Activated CD4-positive, alpha-beta memory T cell treated with anti-CD3 and anti-CD28 coated beads for 36 hours (primary cell): ENCODE data around the gene FAM186B. TPM values are rescaled to one million over a fixed set of nuclear protein-coding genes. Genes with fewer than 3 reads are reported as not detected.
"Not testable (repeated sequence)": the region's sequence is repeated elsewhere in the genome, so short reads cannot be mapped to it uniquely, and the experiment has no call there.

Source experiments
- CTCF ChIA-PET: fragments of 350-600 bp; sonication (Branson Sonifier 250); formaldehyde crosslinking; loops from one replicate; lab custom pipeline; 2021; ENCODE audit warnings: antibody characterized with exemption, inconsistent platforms; lab: Charles Lee
- POLR2A ChIA-PET: fragments of 350-600 bp; sonication (Branson Sonifier 250); formaldehyde crosslinking; loops from one replicate; lab custom pipeline; 2021; ENCODE audit warnings: antibody characterized with exemption; lab: Charles Lee
- DNase-seq: peaks from one replicate; pipeline ENCODE4 v3.0.0-alpha.2; 2020
- H3K27ac Mint-ChIP-seq: one replicate; pipeline ENCODE4 v1.8.0; 2021; ENCODE audit warnings: mixed read lengths
- H3K27me3 Mint-ChIP-seq: one replicate; pipeline ENCODE4 v1.8.0; 2021; ENCODE audit warnings: mixed read lengths
- H3K36me3 Mint-ChIP-seq: one replicate; pipeline ENCODE4 v1.8.0; 2021; ENCODE audit warnings: mixed read lengths
- H3K4me1 Mint-ChIP-seq: one replicate; pipeline ENCODE4 v1.8.0; 2021; ENCODE audit warnings: low read depth, mixed read lengths
- H3K4me3 Mint-ChIP-seq: one replicate; pipeline ENCODE4 v1.8.0; 2021; ENCODE audit warnings: mild to moderate bottlenecking, mixed read lengths
- H3K9me3 Mint-ChIP-seq: one replicate; pipeline ENCODE4 v1.8.0; 2021; ENCODE audit warnings: mixed read lengths
- intact Hi-C: fragments of 100-400 bp; cut with micrococcal nuclease; formaldehyde crosslinking; loops from one replicate; pipeline ENCODE4 v1.15.1; 2023
- total RNA-seq, 2 experiments: library from RNA; stranded (reverse); gene quantifications; one replicate each; pipeline ENCODE4 v1.2.3, GENCODE V29; 2021

Gene FAM186B
- total RNA-seq, 2 experiments from 2014 or later, result not detected

DNA sequence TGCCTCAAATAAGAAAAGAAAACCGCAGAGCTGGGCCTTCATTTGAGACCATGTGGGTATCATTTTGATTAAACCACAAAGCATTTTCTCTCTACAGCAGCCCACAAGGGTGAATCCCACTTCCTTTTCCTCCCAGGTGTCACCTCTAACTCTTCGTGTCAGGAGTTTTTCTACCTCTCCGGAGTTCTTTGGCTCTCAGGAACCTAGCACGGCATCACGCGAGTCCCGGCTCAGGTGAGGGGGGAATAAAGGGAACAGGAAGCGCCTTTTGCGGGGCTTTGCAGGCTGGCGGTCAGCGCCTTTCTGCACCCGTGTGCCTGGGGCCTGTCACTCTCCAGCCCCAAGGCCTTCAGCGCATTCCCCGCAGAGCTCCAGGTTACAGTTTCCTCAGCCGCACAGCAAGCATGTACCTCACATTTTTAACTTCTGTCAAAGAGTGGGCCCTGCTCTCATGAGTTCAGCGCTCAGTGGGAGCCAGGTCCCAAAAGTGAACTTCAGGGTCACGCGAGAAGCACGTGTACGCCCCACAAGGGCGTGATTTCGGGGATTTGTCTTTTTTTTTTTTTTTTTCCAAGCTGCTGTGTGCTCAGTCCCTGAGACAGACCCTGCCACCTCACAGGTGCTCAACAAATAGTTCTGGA, 17.2 kb upstream of the FAM186B start:
- intact Hi-C loops, result loop anchor here (1.0 to 5.0 kb wide), 6 partner anchors 40 to 358 kb away; partner anchors contain the start of genes MCRS1, SPATS2 and TUBA1C
- Mint-ChIP-seq H3K9me3 (no peaks in the 10 kb centered on the region), H3K36me3 (no peaks in the 10 kb centered on the region), H3K27ac (peak overlapping the region; percentile 73), H3K27me3 (peaks cover 3% of the 10 kb centered on the region), H3K4me3 (peak overlapping the region; percentile 78), H3K4me1 (peaks cover 20% of the 10 kb centered on the region)
- ChIA-PET POLR2A (interaction anchor here (0.6 to 2.2 kb wide), 6 partner anchors 43 to 355 kb away, joined by 3 to 11 read pairs (median 6); partner anchors contain the start of genes SPATS2 and TMBIM6), CTCF (interaction anchor here (0.6 to 5.5 kb wide), 18 partner anchors 14 to 264 kb away, joined by 3 to 40 read pairs (median 5); partner anchors contain the start of genes FAM186B, FMNL3, MCRS1 and TMBIM6)
- peak; percentile 74 for DNase-seq

DNA sequence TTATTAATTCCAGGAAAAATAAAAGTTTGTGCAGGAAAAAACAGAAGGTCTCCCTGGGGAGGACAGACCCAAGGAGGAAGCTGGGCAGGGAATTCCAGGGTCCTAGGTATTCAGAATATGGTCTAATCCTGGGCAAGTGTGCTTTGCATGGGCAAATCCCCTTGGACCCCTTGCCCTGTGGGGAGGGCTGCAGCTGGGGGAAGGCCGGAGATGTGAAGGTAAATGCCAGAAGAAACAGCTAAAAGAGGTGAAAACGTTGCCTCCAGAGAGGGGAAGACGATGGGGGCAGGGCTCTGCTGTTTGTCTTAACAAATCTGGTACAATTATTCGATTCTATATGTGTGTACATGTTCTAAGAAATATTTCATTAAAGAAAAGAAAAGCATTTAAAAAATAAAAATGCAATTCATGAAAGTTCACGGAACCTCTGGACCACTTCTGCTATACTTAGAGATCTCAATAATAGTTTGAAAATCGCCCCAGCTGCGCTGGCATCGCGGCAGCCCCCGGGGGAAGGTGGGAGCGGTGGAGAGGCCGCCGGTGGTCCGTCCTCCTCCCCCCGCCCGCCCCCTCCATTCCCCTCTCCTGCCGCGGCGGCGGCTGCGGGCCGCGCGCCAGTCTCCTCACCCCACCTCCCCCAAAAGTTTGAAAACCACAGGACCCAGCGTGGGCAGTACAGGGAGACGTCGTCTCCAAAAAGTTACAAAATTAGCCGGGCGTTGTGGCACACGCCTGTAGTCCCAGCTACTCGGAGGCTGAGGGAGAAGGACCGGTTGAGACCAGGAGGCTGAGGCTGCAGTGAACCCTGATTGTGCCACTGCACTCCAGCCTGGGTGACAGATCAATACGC, 16.4 kb upstream of the FAM186B start:
- Mint-ChIP-seq H3K4me1 (peaks cover 20% of the 10 kb centered on the region), H3K27me3 (peaks cover 4% of the 10 kb centered on the region), H3K4me3 (peak overlapping the region; percentile 78), H3K9me3 (no peaks in the 10 kb centered on the region), H3K36me3 (no peaks in the 10 kb centered on the region), H3K27ac (peak overlapping the region; percentile 73)
- DNase-seq, result no peak
- intact Hi-C loops, result loop anchor here (1.0 to 5.0 kb wide), 6 partner anchors 40 to 357 kb away; partner anchors contain the start of genes MCRS1, SPATS2 and TUBA1C
- ChIA-PET CTCF (interaction anchor here (0.5 to 5.5 kb wide), 10 partner anchors 15 to 263 kb away, joined by 3 to 40 read pairs (median 4); partner anchors contain the start of genes FMNL3, MCRS1 and TMBIM6), POLR2A (interaction anchor here (0.8 to 2.2 kb wide), 3 partner anchors 27 to 120 kb away, joined by 3 to 11 read pairs (median 11); partner anchors contain the start of gene TMBIM6)

DNA sequence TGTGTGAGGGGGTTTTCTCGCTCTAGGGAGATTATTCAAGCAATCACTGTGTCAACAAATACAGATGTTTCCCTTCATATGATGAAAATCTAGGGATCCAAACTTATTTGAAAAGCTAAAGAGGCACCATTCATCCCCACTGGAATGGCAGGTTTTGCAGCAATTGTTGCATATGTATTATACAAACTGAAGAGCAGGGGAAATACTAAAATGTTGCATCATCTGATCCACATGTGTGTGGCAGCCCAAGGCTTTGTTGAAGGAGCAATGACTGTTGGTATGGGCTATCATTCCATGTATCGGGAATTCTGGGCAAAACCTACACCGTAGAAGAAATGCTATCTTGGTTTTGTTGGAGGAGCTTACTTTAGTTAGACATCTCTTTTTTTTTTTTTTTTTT, 13.8 kb upstream of the FAM186B start:
- H3K4me3 Mint-ChIP-seq, result no peak overlapping the region
- peaks cover 4% of the 10 kb centered on the region for H3K27me3 Mint-ChIP-seq
- POLR2A ChIA-PET, result interaction anchor here (0.9 kb wide), 1 partner anchor 252 kb away, joined by 4 read pairs; the partner anchor contains the start of gene SPATS2
- intact Hi-C loops, result no loop called here
- H3K4me1 Mint-ChIP-seq, result peaks cover 18% of the 10 kb centered on the region
- no peak for DNase-seq
- H3K9me3 Mint-ChIP-seq, result no peaks in the 10 kb centered on the region
- no peak overlapping the region for H3K27ac Mint-ChIP-seq
- no peaks in the 10 kb centered on the region for H3K36me3 Mint-ChIP-seq
- CTCF ChIA-PET, result no interaction called here

DNA sequence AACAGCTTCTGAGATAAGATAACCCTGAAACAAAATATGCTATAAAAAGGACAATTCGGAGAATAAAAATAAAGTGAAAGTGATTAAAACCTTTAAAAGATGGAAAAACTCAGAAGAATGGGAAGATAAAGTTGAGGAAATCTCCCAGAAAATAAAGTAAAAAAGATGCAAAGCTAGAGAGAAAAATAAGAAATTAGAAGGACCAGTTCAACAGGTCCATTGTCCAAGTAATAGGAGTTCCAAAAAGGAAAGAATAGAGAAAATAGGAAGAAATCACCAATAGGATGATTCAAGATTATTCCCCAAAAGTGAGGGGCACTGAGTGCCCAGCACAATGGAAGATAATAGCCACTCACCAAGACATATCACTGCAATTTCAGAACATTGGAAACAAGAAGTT, 13.1 kb upstream of the FAM186B start:
- H3K27ac Mint-ChIP-seq, result no peak overlapping the region
- H3K9me3 Mint-ChIP-seq, result no peaks in the 10 kb centered on the region
- CTCF ChIA-PET, result interaction anchor here (0.6 to 1.8 kb wide), 2 partner anchors 38 to 119 kb away, joined by 4 to 5 read pairs; no protein-coding TSS in a partner anchor
- H3K4me3 Mint-ChIP-seq, result no peak overlapping the region
- no peak for DNase-seq
- H3K27me3 Mint-ChIP-seq, result peaks cover 4% of the 10 kb centered on the region
- no peaks in the 10 kb centered on the region for H3K36me3 Mint-ChIP-seq
- intact Hi-C loops, result no loop called here
- peaks cover 13% of the 10 kb centered on the region for H3K4me1 Mint-ChIP-seq
- POLR2A ChIA-PET, result no interaction called here

DNA sequence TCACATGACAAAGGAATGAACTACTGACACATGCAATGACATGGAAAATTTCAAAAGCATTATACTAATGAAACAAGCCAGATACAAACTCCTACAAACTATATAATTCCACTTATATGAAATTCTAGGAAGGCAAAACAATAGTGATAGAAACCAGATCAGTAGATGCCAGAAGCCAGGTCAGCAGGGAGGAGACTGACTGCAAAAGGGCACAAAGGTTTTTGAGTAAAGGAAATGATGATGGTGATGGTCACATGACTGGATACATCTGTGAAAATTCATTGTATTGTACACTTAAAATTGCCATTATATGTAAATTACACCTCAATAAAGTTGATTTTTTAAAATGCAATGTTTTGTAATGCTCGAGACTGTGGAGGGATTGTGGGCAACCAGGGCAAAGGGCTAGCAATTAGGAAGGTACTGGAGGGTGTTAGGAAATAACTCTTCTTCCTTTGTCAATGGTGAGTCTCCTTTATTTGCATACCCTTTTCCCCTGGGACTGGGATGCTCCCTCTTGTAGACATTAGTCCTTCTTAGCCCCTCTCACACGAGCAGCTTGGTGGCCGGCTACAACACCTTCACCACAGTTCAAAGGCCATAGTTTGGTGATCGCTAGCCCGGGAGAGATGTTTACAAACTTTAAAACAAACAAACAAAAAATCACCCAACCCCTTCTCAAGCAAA, 11.2 kb upstream of the FAM186B start:
- intact Hi-C loops, result no loop called here
- Mint-ChIP-seq H3K27me3 (peaks cover 6% of the 10 kb centered on the region), H3K4me1 (peaks cover 5% of the 10 kb centered on the region), H3K9me3 (no peaks in the 10 kb centered on the region), H3K27ac (no peak overlapping the region), H3K4me3 (no peak overlapping the region), H3K36me3 (no peaks in the 10 kb centered on the region)
- CTCF ChIA-PET, result interaction anchor here (0.6 kb wide), 1 partner anchor 106 kb away, joined by 3 read pairs; no protein-coding TSS in a partner anchor
- POLR2A ChIA-PET, result no interaction called here
- no peak for DNase-seq

DNA sequence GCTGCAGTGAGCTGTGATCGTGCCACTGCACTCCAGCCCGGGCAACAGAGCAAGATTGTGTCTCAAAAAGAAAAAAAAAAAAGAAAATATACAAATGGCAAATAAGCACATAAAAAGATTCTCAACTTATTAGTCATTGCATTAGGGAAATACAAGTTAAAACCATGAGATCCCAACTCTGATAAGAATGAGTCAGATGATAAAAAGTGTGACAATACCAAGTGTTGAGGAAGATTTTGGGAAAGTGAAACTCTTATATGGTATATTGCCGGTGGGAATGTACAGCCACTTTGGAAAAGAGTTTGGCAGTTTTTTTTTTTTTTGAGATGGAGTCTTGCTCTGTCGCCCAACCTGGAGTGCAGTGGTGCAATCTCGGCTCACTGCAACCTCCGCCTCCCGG, 10.3 kb upstream of the FAM186B start:
- Mint-ChIP-seq H3K27ac (no peak overlapping the region), H3K4me1 (no peaks in the 10 kb centered on the region), H3K4me3 (no peak overlapping the region), H3K9me3 (no peaks in the 10 kb centered on the region), H3K27me3 (peaks cover 6% of the 10 kb centered on the region), H3K36me3 (no peaks in the 10 kb centered on the region)
- intact Hi-C loops, result no loop called here
- no peak for DNase-seq
- POLR2A ChIA-PET, result no interaction called here
- CTCF ChIA-PET, result no interaction called here

DNA sequence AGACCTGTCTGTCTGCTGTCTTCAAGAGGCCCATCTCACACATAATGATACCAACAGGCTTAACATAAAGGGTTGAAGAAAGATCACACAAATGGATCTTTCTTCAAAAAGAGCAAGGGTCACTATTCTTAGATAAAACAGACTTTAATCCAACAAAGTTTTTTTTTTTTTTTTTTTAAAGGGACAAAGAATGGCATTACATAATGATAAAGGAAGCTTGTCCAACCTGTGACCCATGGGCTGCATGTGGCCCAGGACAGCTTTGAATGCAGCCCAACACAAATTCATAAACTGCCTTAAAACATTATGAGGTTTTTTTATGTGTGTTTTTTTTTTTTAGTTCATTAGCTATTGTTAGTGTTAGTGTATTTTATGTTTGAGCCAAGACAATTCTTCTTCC, 6.8 kb upstream of the FAM186B start:
- Mint-ChIP-seq H3K4me1 (no peaks in the 10 kb centered on the region), H3K4me3 (no peak overlapping the region), H3K27me3 (peaks cover 3% of the 10 kb centered on the region), H3K27ac (no peak overlapping the region), H3K36me3 (no peaks in the 10 kb centered on the region), H3K9me3 (peaks cover 4% of the 10 kb centered on the region)
- DNase-seq, result no peak
- CTCF ChIA-PET, result interaction anchor here (0.7 to 1.2 kb wide), 2 partner anchors 98 to 108 kb away, joined by 3 read pairs; no protein-coding TSS in a partner anchor
- POLR2A ChIA-PET, result interaction anchor here (0.7 kb wide), 1 partner anchor 9 kb away, joined by 3 read pairs; no protein-coding TSS in a partner anchor
- intact Hi-C loops, result no loop called here

DNA sequence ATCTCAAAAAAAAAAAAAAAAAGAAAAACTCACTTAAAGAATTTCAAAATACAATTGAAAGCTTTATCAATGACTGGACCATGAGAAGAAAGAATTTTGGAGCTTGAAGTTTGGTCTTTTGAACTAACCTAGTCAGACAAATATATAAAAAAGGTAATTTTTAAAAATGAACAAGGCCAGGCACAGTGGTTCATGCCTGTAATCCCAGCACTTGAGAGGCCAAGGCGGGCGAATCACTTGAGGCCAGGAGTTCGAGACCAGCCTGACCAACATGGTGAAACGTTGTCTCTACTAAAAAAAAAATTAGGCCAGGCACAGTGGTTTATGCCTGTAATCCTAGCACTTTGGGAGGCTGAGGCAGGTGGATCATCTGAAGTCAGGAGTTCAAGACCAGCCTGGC, 5.3 kb upstream of the FAM186B start:
- H3K27ac Mint-ChIP-seq, H3K4me3 Mint-ChIP-seq, intact Hi-C loops, H3K36me3 Mint-ChIP-seq, H3K9me3 Mint-ChIP-seq, DNase-seq, H3K27me3 Mint-ChIP-seq, H3K4me1 Mint-ChIP-seq: not testable (repeated sequence)
- CTCF ChIA-PET, result interaction anchor here (1.2 kb wide), 1 partner anchor 97 kb away, joined by 3 read pairs; no protein-coding TSS in a partner anchor
- POLR2A ChIA-PET, result interaction anchor here (0.6 kb wide), 1 partner anchor 614 kb away, joined by 3 read pairs; no protein-coding TSS in a partner anchor

DNA sequence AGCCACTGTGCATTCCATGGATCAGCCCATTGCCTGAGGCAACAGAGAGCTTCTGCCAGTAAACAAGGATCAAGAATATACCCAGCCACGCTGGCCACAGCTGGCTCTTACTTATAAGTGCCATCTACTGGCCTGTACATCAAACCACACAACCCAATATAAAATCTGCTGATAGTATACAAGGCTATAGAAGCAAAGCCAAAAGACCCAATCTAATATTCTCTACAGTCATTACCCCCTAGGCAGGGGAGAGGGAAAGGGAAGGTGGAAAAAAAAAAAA, 4.4 kb upstream of the FAM186B start:
- ChIA-PET CTCF (no interaction called here), POLR2A (no interaction called here)
- no peak overlapping the region for H3K4me3 Mint-ChIP-seq
- H3K4me1 Mint-ChIP-seq, result no peaks in the 10 kb centered on the region
- no peak for DNase-seq
- intact Hi-C loops, result no loop called here
- H3K27me3 Mint-ChIP-seq, result peaks cover 2% of the 10 kb centered on the region
- no peaks in the 10 kb centered on the region for H3K36me3 Mint-ChIP-seq
- no peak overlapping the region for H3K27ac Mint-ChIP-seq
- peaks cover 4% of the 10 kb centered on the region for H3K9me3 Mint-ChIP-seq

DNA sequence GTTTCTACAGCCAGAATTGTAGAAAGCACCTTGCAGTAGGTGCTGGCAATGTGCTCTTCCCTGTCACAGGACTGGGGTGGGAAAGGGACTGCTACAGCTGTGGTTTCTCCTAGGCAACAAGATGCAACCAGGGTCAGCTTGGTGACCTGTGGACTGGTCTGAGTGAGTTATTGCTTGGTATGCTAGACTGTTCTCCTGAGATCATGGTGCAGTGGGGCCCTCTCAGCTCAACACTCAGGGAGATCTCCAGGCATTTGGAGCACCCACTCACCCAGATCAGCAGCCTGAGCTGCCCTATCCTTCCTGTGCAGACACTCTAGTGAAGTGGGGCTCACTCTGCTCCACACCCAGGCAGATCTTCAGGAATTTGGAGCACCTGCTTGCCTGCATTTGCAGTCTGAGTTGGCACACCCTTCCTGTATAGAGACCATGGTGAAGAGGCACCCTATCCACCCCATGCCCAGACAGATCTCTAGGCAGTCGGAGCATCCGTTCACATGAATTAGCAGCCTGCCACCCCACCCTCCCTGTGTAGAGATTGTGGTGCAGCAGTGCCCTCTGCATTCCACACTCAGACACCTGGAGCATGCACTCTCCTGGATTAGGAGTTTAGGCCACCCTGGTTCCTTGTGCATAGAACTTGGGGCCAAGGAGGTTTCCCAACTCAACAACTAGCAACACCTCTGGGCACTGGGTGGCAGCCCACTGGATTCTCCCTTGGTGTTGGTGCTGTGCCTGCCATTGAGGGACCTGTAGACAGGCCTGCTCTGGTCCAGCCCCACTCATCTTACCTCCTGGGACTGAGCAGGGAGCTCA, 3.8 kb upstream of the FAM186B start:
- no peak overlapping the region for H3K4me3 Mint-ChIP-seq
- peaks cover 4% of the 10 kb centered on the region for H3K9me3 Mint-ChIP-seq
- CTCF ChIA-PET, result no interaction called here

DNA sequence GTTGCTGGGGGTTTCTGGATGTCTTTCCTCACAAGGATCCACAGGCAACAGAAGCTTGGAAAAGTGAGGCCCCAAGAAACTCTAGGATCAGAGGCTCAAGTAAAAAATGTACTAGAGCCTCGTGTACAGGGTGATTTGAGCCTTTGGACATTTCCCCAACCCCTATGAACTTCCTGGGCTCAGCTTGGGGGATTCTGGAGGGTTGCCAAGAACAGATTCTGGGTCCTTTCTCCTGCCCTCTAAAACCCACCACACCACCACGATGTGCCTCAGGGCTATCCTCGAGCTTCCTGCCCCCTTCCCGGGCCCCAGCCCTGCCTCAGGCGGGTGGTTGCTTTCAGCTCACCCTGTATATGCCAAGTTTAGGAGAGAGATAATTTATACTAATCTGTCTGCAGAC, 583 bp downstream of the FAM186B start:
- Mint-ChIP-seq H3K27ac (no peak overlapping the region), H3K4me1 (no peaks in the 10 kb centered on the region), H3K27me3 (no peaks in the 10 kb centered on the region), H3K36me3 (no peaks in the 10 kb centered on the region), H3K9me3 (no peaks in the 10 kb centered on the region), H3K4me3 (no peak overlapping the region)
- ChIA-PET POLR2A (no interaction called here), CTCF (interaction anchor here (1.0 to 1.3 kb wide), 2 partner anchors 19 to 92 kb away, joined by 3 read pairs; partner anchors contain the start of gene PRPF40B)
- intact Hi-C loops, result no loop called here
- no peak for DNase-seq

More for the DNA sequence above, 3.8 kb upstream of the FAM186B start:
- Mint-ChIP-seq H3K36me3 (no peaks in the 10 kb centered on the region), H3K27ac (no peak overlapping the region), H3K4me1 (no peaks in the 10 kb centered on the region), H3K27me3 (peaks cover 2% of the 10 kb centered on the region)
- intact Hi-C loops, result no loop called here
- no peak for DNase-seq
- POLR2A ChIA-PET, result no interaction called here
